DMS153 treated with DMSO at 0.1 percent for 48 hours (cell line): ENCODE measurements around the gene PRMT3.
"Not testable (repeated sequence)": the region's sequence is repeated elsewhere in the genome, so short reads cannot be mapped to it uniquely, and the experiment has no call there.

ENCODE experiments used
- DNase-seq: peaks from one replicate; lab custom pipeline; 2025; ENCODE audit not compliant: unreplicated experiment; lab: John Stamatoyannopoulos, UW

PRMT3 gene

DNA sequence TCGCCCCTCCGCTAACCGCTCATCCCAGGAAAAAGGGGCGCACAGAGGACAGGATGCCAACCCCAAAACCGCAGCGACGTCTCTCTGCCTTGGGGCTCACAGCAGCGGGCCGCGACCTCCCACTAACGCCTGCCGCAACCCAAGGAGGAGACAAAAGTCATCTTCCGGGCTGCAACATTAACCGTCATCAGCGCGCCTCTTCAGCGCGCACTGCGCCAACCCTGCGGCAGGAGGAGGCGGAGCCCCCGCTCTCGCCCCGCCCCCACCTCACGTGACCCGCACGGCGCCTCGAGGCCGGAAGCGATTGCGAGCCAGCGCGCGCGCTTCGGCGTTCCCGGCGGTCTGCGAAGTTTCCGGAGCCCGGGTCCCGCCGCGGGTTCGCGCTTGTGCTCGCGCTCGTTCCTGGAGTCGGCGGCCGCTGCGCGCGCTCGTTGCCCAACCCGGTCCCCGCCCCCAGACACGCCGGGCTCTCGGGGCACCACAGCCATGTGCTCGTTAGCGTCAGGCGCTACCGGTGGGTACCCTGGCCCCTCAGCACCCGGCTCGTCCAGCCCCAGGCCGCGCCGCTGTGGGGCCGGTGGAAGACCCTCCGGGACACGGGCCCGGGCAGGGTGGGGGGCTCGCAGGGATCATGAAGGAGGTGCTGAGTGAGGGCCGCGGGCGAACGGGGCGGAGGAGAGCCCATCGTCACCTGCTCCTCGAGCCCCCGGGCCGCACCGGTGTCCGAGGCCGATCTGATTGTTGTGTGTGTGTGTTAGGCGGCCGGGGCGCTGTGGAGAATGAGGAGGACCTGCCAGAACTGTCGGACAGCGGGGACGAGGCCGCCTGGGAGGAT is at the start of gene PRMT3:
TSS of gene PRMT3 (plus strand) at position 456 of the 835 bp plus-strand sequence. CDS start at position 487, 31 bp downstream.
- peak; percentile 79 for DNase-seq

DNA sequence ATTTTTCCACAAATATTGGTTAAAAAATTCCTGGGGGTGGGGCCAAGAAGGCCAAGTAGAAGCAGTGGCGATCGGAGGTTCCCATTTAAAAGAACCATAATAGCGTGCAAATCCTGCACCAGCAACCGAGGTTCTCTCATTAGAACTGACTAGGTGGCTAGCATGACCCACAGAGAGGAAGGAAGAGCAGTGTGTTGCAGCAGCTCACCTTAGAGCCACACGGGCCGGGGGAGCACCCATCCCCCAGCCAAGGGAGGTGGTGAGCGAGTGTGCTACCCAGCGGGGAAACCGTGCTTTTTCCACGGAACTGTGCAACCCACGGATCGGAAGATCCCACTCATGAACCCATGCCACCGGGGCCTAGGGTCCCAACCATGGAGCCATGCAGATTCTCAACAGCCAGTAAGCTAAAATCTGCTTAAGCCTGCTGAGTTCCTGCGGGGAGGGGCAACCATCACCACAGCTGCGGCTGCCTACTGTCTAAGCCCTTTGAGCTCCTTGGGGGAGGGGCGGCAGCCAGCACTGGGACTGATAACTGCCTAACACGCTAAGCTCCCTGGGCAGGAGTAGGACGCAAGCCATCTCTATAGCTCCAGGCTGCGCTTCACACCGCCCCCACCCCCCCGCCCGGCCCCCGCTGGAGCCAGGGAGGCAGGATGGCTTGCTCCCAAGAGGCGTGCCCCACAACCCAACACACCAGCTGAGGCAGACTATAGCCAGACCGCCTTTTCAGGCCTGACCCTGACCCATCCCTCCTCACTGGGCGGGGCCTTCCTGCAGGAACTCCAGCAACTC is 45.0 kb upstream of the PRMT3 start:
- no peak for DNase-seq

DNA sequence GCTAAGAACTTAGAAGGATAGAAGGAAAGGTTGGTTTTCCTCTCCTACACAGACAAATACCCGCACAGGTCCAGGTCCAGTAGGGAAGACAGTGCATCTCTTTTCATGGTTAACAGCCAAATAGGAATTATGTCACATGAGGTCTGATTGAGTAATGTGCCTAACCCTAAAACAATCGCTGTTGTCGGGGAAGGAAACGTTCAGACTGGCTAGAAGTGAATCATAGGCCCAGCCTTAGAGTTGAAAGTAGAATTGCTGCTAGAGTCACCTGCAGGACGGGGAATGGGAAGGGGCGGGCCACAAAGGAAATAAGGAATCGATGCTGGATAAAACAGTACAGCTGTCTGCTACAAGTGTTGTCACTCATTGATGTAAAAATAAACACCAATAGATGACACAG is 36.4 kb upstream of the PRMT3 start:
- DNase-seq, result no peak

- no peak for DNase-seq
These were observed 35.7 kb upstream of the PRMT3 start for GRCh38 chr11:20351751-20352262.

DNA sequence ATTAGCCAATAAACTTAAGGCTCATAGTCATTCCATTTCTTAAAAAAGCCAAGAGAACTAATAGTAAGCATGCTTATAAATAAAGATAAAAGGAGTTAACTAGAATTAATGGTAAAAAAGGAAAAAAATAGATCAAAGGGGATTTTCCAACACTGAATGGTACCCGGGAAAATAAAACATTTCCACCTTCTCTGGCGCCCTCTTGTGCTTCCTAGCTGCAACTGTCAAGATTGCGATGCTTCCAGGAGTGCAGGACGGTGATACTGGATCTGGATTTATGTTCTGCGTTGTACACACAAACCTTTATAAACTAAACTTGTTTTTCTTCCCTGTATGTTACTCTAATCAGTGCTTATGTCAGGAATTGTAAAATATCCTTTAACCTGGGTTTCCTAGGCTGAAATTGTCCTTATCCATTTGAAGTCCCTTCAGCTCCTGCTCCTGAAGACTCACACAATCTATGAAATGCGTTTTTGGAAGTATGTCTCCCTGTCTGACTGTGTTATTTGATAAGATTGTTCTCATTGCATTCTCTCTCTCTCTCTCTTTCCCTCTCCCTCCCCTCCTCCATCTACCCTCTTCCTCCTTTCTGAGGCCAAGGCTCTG is 33.6 kb upstream of the PRMT3 start:
- peak; percentile 39 for DNase-seq

DNA sequence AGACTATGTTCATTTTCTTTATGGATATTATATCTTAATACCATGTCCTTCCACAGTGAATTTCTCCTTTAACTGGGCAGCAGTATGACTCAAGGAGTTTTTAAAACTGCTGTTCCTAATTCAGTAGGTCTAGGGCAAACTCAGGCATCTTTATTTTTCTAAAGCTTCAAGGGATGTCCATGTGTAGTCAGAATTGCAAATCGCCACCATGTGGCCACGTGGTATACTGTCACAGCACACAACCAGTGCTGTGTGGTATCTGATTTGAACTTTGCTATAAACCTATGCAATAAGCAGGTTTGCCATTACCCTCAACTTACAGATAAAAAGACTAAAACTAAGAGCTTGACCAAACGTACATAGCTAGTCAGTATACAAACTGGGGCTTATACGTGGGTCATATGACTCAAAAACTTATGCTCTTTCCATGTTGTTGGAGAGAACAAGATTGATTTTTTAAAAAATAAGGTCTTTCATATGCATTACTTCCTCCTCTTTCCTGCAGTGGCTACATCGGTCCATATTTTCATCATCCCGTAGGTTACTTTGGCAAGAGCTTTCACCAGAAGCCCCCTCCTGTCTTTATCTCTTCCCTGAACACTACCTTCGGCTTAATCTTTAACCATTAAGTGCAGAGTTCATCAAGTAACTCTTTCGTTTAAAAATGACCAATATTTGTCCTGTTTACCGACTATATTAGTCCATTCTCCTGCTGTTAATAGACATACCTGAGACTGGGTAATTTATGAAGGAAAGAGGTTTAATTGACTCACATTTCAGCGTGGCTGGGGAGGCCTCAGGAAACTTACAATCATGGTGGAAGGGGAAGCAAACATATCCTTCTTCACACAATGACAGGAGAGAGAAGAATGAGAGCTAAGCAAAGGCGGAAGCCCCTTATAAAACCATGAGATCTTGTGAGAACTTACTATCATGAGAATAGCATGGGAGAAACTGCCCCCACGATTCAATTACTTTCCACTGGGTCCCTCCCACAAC is 32.0 kb upstream of the PRMT3 start:
- peak; percentile 17 for DNase-seq

DNA sequence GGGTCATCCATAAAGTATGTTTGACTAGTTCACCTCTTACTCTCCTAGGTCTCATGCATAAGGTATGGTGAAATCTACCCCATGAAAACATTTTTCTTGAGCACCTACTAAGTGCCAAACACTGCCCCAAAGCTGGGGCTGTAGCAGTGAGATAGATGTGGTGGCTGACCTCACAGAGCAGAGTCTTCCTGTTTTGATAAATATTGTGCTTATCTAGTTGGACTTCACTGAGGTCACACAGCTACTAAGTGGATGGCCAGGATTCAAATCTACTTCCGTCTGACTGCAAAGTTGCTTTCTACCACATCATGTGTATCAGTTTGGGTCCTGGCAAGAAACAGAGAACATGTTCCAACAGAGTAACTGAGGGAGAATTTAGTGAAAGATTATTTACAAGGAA is 30.4 kb upstream of the PRMT3 start:
- no peak for DNase-seq

DNA sequence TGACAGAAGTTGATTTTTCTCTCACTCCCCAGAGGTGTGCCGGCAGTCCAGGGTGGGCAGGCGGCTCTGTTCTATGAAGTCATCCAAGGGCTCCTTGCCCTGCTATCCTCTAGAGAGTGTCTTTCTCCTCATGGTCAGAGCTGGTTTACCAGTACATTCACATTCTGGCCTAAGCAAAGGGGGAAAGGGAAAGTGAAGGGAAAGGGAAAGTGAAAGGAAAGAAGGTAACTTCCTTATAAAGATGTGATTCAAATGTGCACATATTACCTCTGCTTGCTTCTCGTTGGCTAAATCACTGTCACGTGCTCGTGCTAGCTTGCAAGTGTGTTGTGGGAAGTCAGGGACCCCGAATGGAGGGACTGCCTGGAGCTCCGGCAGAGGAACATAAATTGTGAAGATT is 26.9 kb upstream of the PRMT3 start:
- DNase-seq, result no peak

- DNase-seq, result no peak
These were observed 25.0 kb upstream of the PRMT3 start for GRCh38 chr11:20362481-20362880.

DNA sequence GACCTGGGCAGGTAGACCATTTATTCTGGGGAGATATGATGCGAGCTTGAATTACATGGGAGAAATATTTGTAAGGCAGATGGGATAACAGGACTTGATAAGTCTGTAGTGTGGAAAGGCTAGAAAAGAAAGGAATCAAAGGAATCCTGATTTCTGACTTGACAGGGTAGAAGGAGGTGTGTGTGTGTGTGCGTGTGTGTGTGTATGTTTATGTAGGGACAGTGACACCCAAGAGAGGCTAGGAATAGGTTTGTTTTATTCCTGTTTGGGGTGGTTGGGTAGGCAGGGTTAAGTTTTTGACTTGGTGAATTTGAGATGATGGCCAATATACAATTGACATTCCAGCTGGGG is 24.4 kb upstream of the PRMT3 start:
- DNase-seq, result no peak

- DNase-seq, result peak; percentile 45
These were observed 23.8 kb upstream of the PRMT3 start, which contains the start of gene HTATIP2 for GRCh38 chr11:20363500-20364340. Gene HTATIP2, plus strand, starts transcription at chr11:20363714. Its CDS starts 524 bp downstream, at chr11:20364238.

- DNase-seq, result no peak
These were observed 23.1 kb upstream of the PRMT3 start for GRCh38 chr11:20364341-20364792.

- DNase-seq, result not testable (repeated sequence)
These were observed 22.1 kb upstream of the PRMT3 start for GRCh38 chr11:20365465-20365864.

DNA sequence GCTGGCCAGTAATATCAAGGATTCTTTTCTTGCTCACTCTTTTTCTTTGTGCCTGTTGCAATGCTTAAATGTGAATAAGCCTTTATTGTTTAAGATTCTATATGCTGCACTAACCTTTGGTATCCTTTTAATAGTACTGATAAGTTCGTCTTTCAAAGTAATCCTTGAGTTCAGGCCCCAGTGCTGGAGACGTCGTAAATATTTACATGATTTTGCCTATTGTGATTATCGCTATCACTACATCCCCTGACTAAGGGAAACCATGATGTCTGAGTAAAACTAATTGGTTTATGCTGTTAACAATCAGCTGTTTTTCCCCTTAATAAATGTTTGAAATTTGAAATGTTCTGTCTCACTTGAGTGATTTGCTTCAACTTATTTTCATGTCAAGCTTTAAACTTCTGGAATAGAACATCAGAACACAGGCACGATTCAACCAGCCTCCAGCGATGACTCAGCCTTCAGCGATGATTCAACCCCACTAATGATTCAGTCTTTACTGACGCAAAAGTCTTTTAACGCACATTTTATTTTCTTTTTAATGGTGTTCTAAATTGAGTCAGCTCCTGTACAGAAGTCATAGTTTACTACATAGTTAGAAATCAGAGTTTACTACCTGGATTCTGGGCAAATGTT is 20.1 kb upstream of the PRMT3 start:
- DNase-seq, result no peak

- DNase-seq, result no peak
These were observed 19.1 kb upstream of the PRMT3 start for GRCh38 chr11:20368438-20368837.

DNA sequence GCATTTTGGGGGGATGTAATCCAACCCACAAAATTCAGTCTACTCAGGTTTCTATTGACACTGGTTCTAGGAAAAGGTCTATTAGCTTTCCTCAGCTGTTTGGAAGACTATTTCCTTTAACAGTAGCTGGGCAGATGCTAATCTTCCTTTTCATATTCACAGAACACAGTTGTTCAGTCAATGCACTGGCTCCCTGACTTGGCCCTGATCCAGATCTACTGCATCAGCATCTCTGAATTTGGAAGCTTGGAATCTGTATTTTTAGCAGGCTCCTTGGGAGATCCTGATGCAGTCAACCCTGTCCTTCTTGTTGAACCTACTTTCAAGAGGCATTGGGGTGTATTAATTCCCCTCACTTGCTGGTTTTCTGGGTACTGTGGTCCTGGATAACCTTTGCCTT is 17.7 kb upstream of the PRMT3 start:
- no peak for DNase-seq

GRCh38 chr11:20372081-20372626 is 15.4 kb upstream of the PRMT3 start:
- no peak for DNase-seq

- DNase-seq, result no peak
These were observed 14.4 kb upstream of the PRMT3 start for GRCh38 chr11:20373147-20373546.
